H1 (cell line): Measurements from ENCODE around the gene C1QL2. TPM values are rescaled to one million over a fixed set of nuclear protein-coding genes. Genes with fewer than 3 reads are reported as not detected.
A peak's percentile ranks its signal among the peaks of the same experiment; 100 is the strongest.

Source experiments
- CTCF ChIA-PET: fragments of 300-600 bp; sonication (Branson Sonifier 250); formaldehyde crosslinking; loops from one replicate; lab custom pipeline; 2021; ENCODE audit not compliant: partially characterized antibody; lab: Charles Lee
- POLR2A ChIA-PET: fragments of 300-600 bp; sonication (Branson Sonifier 250); formaldehyde crosslinking; loops from one replicate; lab custom pipeline; 2021; ENCODE audit warnings: inconsistent platforms; ENCODE audit not compliant: partially characterized antibody; lab: Charles Lee
- DNase-seq, 2 experiments: peaks; one replicate each; pipeline versions ENCODE4 v3.0.0 to v3.0.0-alpha.2; 2010 to 2022; ENCODE audit warnings: low spot score in 2 of 2, low read depth in 1 of 2, mixed read lengths in 1 of 2
- FAIRE-seq: peaks from 2 replicates; lab custom pipeline; 2011; peaks lifted over from hg19 to GRCh38; lab: Jason Lieb, UNC
- H2AFZ ChIP-seq: 2 replicates; pipeline ENCODE4 v1.8.1; 2012; ENCODE audit warnings: low read length, inconsistent platforms
- H2AK5ac ChIP-seq: 2 replicates; pipeline ENCODE4 v1.6.1; 2013; ENCODE audit warnings: low read depth, low read length
- H2BK120ac ChIP-seq: replicated peaks from 2 replicates; pipeline ENCODE3; 2013; ENCODE audit warnings: low read depth, low read length, inconsistent platforms
- H2BK12ac ChIP-seq: 2 replicates; pipeline ENCODE4 v1.6.1; 2013; ENCODE audit warnings: low read depth, low read length
- H2BK15ac ChIP-seq: 2 replicates; pipeline ENCODE4 v1.6.1; 2013; ENCODE audit warnings: low read length
- H2BK20ac ChIP-seq: 2 replicates; pipeline ENCODE4 v1.6.1; 2013; ENCODE audit warnings: low read length
- H2BK5ac ChIP-seq: 2 replicates; pipeline ENCODE4 v1.6.1; 2013; ENCODE audit warnings: low read depth, low read length
- H3K14ac ChIP-seq: 2 replicates; pipeline ENCODE4 v1.6.1; 2013; ENCODE audit warnings: inconsistent platforms; ENCODE audit not compliant: insufficient read length
- H3K18ac ChIP-seq: 2 replicates; pipeline ENCODE4 v1.6.1; 2013; ENCODE audit warnings: low read length; ENCODE audit errors: extremely low read depth
- H3K23ac ChIP-seq: 2 replicates; pipeline ENCODE4 v1.6.1; 2013; ENCODE audit warnings: inconsistent platforms; ENCODE audit not compliant: insufficient read length
- H3K23me2 ChIP-seq: 2 replicates; pipeline ENCODE4 v1.6.1; 2013; ENCODE audit warnings: low read depth, low read length
- H3K27ac ChIP-seq: 2 replicates; pipeline ENCODE4 v1.6.1; 2011; ENCODE audit warnings: low read depth, low read length, inconsistent platforms
- H3K27me3 ChIP-seq, 4 experiments: replicated peaks in 1 of 4; 1 replicate in 1 of 4; 2 replicates in 3 of 4; pipeline versions ENCODE4 v1.6.1 to v1.8.1; 2011 to 2013; ENCODE audit warnings: low read length in 3 of 4, mild to moderate bottlenecking in 3 of 4, inconsistent platforms in 2 of 4, mixed read lengths in 2 of 4, moderate library complexity in 1 of 4; ENCODE audit not compliant: control insufficient read depth in 3 of 4, insufficient read depth in 3 of 4; ENCODE audit errors: extremely low read depth in 1 of 4
- H3K36me3 ChIP-seq, 4 experiments: 2 replicates each; pipeline versions ENCODE4 v1.6.1 to v1.8.1; 2011 to 2013; ENCODE audit warnings: mild to moderate bottlenecking in 4 of 4, low read length in 3 of 4, moderate library complexity in 2 of 4, control low read depth in 1 of 4, inconsistent platforms in 1 of 4; ENCODE audit not compliant: insufficient read depth in 4 of 4, control insufficient read depth in 2 of 4
- H3K4ac ChIP-seq: replicated peaks from 2 replicates; pipeline ENCODE3; 2013; ENCODE audit warnings: low read length, low read depth, mixed read lengths, inconsistent platforms; ENCODE audit not compliant: insufficient read length
- H3K4me1 ChIP-seq, 4 experiments: replicated peaks in 1 of 4; 1 replicate in 1 of 4; 2 replicates in 3 of 4; pipeline versions ENCODE4 v1.6.1 to v1.8.1; 2011 to 2013; ENCODE audit warnings: low read length in 3 of 4, inconsistent platforms in 2 of 4, mixed read lengths in 1 of 4; ENCODE audit not compliant: insufficient read depth in 4 of 4, control insufficient read depth in 3 of 4
- H3K4me2 ChIP-seq, 2 experiments: 2 replicates each; pipeline versions ENCODE4 v1.6.1 to v1.8.1; 2011 to 2013; ENCODE audit warnings: low read depth in 2 of 2, low read length in 2 of 2, control low read depth in 1 of 2, inconsistent platforms in 1 of 2, mild to moderate bottlenecking in 1 of 2; ENCODE audit not compliant: insufficient read depth in 1 of 2
- H3K4me3 ChIP-seq, 4 experiments: fragments of 200-600, 300-600 bp in 1 of 4; sonication (generic), shearing (Covaris generic), sonication (Bioruptor Twin) in 1 of 4; 2 replicates each; pipeline versions ENCODE4 v1.5.1 to v1.8.1; 2011 to 2016; ENCODE audit warnings: low read length in 4 of 4, low read depth in 3 of 4, control low read depth in 2 of 4, inconsistent platforms in 2 of 4, mild to moderate bottlenecking in 2 of 4, mixed read lengths in 1 of 4, moderate library complexity in 1 of 4; ENCODE audit not compliant: insufficient read depth in 2 of 4; ENCODE audit errors: extremely low read depth in 1 of 4
- H3K56ac ChIP-seq: replicated peaks from 2 replicates; pipeline ENCODE3; 2013; ENCODE audit warnings: low read depth, mild to moderate bottlenecking, mixed read lengths, low read length, inconsistent platforms; ENCODE audit not compliant: insufficient read length
- H3K79me1 ChIP-seq: 2 replicates; pipeline ENCODE4 v1.6.1; 2013; ENCODE audit warnings: low read depth, low read length, control low read depth
- H3K79me2 ChIP-seq, 2 experiments: 2 replicates each; pipeline versions ENCODE4 v1.6.1 to v1.8.1; 2012 to 2013; ENCODE audit warnings: low read length in 2 of 2, mild to moderate bottlenecking in 2 of 2, inconsistent platforms in 1 of 2; ENCODE audit not compliant: insufficient read depth in 2 of 2, control insufficient read depth in 1 of 2
- H3K9ac ChIP-seq, 4 experiments: replicated peaks in 1 of 4; 1 replicate in 1 of 4; 2 replicates in 3 of 4; pipeline versions ENCODE4 v1.6.1 to v1.8.1; 2011 to 2013; ENCODE audit warnings: low read depth in 3 of 4, low read length in 3 of 4, control low read depth in 2 of 4, mild to moderate bottlenecking in 2 of 4, moderate library complexity in 2 of 4, inconsistent platforms in 1 of 4; ENCODE audit errors: extremely low read depth in 1 of 4
- H3K9me3 ChIP-seq, 2 experiments: 2 replicates each; pipeline versions ENCODE4 v1.6.1 to v1.8.1; 2012 to 2013; ENCODE audit warnings: mild to moderate bottlenecking in 2 of 2, moderate library complexity in 2 of 2, control low read depth in 1 of 2, inconsistent platforms in 1 of 2, low read depth in 1 of 2, low read length in 1 of 2, mixed read lengths in 1 of 2; ENCODE audit not compliant: insufficient read depth in 2 of 2
- H4K20me1 ChIP-seq, 2 experiments: replicated peaks in 1 of 2; 2 replicates each; pipeline versions ENCODE3 to v1.8.1; 2011 to 2013; ENCODE audit warnings: inconsistent platforms in 2 of 2, low read length in 2 of 2, mild to moderate bottlenecking in 1 of 2; ENCODE audit not compliant: insufficient read depth in 2 of 2, control insufficient read depth in 1 of 2
- H4K5ac ChIP-seq: 2 replicates; pipeline ENCODE4 v1.6.1; 2013; ENCODE audit warnings: low read length, low read depth, mixed read lengths, inconsistent platforms; ENCODE audit not compliant: insufficient read length
- H4K8ac ChIP-seq: 2 replicates; pipeline ENCODE4 v1.8.0; 2013; ENCODE audit warnings: mild to moderate bottlenecking, moderate library complexity, low read length, inconsistent platforms; ENCODE audit not compliant: insufficient read depth; ENCODE audit errors: extremely low read depth
- H4K91ac ChIP-seq: replicated peaks from 2 replicates; pipeline ENCODE3; 2013; ENCODE audit warnings: low read length, mixed read lengths, inconsistent platforms; ENCODE audit not compliant: insufficient read length
- FOSL1 ChIP-seq: IDR thresholded peaks from 2 replicates; pipeline ENCODE4 v1.6.1; 2011; ENCODE audit warnings: mild to moderate bottlenecking, low read depth, low read length, moderate library complexity; ENCODE audit not compliant: insufficient read depth
- SP2 ChIP-seq: IDR thresholded peaks from 2 replicates; pipeline ENCODE4 v1.6.1; 2012; ENCODE audit warnings: mild to moderate bottlenecking, low read length, inconsistent platforms
- WGBS, 2 experiments: shearing (Covaris generic) in 1 of 2; methylation state at CpG; one replicate each; pipeline versions ENCODE4 v1.1.6 to v1.1.7; 2013 to 2015; ENCODE audit warnings: low lambda C conversion rate in 2 of 2, mixed read lengths in 2 of 2, inconsistent platforms in 1 of 2, low coverage in 1 of 2, missing lambda C conversion rate in 1 of 2; ENCODE audit not compliant: insufficient replicate concordance in 2 of 2, insufficient coverage in 1 of 2, insufficient read length in 1 of 2; ENCODE audit errors: extremely low coverage in 1 of 2, missing lambda C conversion rate in 1 of 2; 5-methylcytosine and 5-hydroxymethylcytosine counted together
- polyA plus RNA-seq, 7 experiments: library from polyadenylated mRNA; depleted of rRNA in 3 of 7; stranded (reverse) in 5 of 7; unstranded in 2 of 7; fragments of >200 nt in 5 of 7; fragments of 200-250 nt in 2 of 7; gene quantifications; 1 replicate in 5 of 7; 2 replicates in 1 of 7; 4 replicates in 1 of 7; pipeline versions ENCODE4 v1.2.1 to v1.2.3, GENCODE V29; 2011 to 2013; ENCODE audit warnings: missing spikeins in 2 of 7, mixed read lengths in 2 of 7
- total RNA-seq: library from RNA; stranded (reverse); fragmentation: NEBNext Ultra II Directional; extraction: Animal tissue kit (Norgen Biotek cat#: 25700); gene quantifications from 2 replicates; pipeline ENCODE4 v1.2.1, GENCODE V29; 2021

Gene C1QL2
- total and polyA plus RNA-seq, 2 of the 8 experiments (the other 6 are each of a cell fraction or from before 2014, with no cell fraction given), result 0.80 to 0.88 TPM

DNA sequence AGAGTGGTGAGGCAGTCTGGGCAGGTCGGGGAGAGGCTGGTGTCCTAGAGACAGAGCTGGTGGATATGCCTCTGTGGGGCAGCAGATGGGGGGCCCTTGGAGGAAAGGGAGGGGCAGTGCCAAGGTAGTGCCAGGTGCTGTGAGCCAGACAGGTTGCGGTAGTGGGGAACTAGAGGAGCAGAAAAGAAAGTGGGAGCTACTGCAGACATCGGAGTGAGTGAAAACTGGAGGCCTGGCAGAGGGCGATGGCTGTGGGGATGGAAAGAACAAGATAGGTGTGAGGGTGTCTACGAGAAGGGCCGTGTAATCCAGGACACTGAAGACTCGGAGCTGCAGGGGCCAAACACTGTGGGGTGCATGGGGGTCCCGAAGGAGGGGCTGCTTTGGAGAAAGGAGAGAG is 21.7 kb downstream of the C1QL2 start:
- FAIRE-seq, result no peak
- CTCF ChIA-PET, result interaction anchor here (0.6 to 18.5 kb wide), 6 partner anchors 10 to 253 kb away, joined by 3 to 198 read pairs (median 4); no protein-coding TSS in a partner anchor
- H3K36me3 ChIP-seq, result no peaks in the 10 kb centered on the region

More for the DNA sequence above, 21.7 kb downstream of the C1QL2 start:
- Histone ChIP-seq H3K4ac (no peak overlapping the region), H3K23ac (no peak overlapping the region), H2BK5ac (no peak overlapping the region), H3K79me2 (no peaks in the 10 kb centered on the region), H3K27me3 (no peaks in the 10 kb centered on the region), H4K8ac (no peak overlapping the region), H2BK120ac (no peak overlapping the region), H3K4me2 (no peak overlapping the region), H2BK20ac (0 out of 2 replicates have a peak overlapping the region, but pooled peaks have one; percentile 72), H4K5ac (no peak overlapping the region), H2AFZ (no peak overlapping the region), H3K9ac (no peak overlapping the region), H2BK15ac (no peak overlapping the region), H2BK12ac (no peak overlapping the region), H3K4me3 (no peak overlapping the region), H3K18ac (no peak overlapping the region), H2AK5ac (no peak overlapping the region), H3K4me1 (peaks cover 0 to 6% (median 0%) of the 10 kb centered on the region in 4 experiments; a peak in 2 of 7 replicates), H3K9me3 (no peaks in the 10 kb centered on the region), H3K23me2 (no peaks in the 10 kb centered on the region), H3K79me1 (no peaks in the 10 kb centered on the region), H4K20me1 (no peaks in the 10 kb centered on the region), H3K14ac (no peak overlapping the region), H3K56ac (no peak overlapping the region), H4K91ac (peak overlapping the region; percentile 25), H3K27ac (no peak overlapping the region)
- no peak for TF ChIP-seq SP2
- TF ChIP-seq FOSL1, result no peak
- POLR2A ChIA-PET, result interaction anchor here (0.9 to 1.2 kb wide), 2 partner anchors 11 to 249 kb away, joined by 3 read pairs; no protein-coding TSS in a partner anchor
- no peak for DNase-seq
- 91% methylated on average over 7 of the region's 8 CpGs; no CpG with 5 or more reads in 1 of the 2 experiments for WGBS, 2 experiments
